Activated CD4-positive, alpha-beta T cell treated with anti-CD3 and anti-CD28 coated beads for 36 hours (primary cell): ENCODE results near the gene KRTAP19-1. TPM values are rescaled to one million over a fixed set of nuclear protein-coding genes. Genes with fewer than 3 reads are reported as not detected.

Source experiments
- total RNA-seq, 2 experiments: library from RNA; stranded (reverse); gene quantifications; one replicate each; pipeline ENCODE4 v1.2.3, GENCODE V29; 2021

KRTAP19-1 gene
- total RNA-seq, 2 experiments from 2014 or later: not detected

Other genes with a start within 250 kb of the KRTAP19-1 start
- not detected for gene KRTAP24-1, start 197.4 kb downstream of the KRTAP19-1 start, total RNA-seq
- not detected for gene KRTAP25-1, start 190.9 kb downstream of the KRTAP19-1 start, total RNA-seq
- not detected for gene KRTAP26-1, start 160.1 kb downstream of the KRTAP19-1 start, total RNA-seq
- gene KRTAP27-1, start 142.7 kb downstream of the KRTAP19-1 start, total RNA-seq: not detected
- not detected for gene KRTAP23-1, start 131.8 kb downstream of the KRTAP19-1 start, total RNA-seq
- not detected for gene KRTAP13-2, start 108.1 kb downstream of the KRTAP19-1 start, total RNA-seq
- gene KRTAP13-1, start 84.3 kb downstream of the KRTAP19-1 start, total RNA-seq: not detected
- gene KRTAP13-3, start 54.4 kb downstream of the KRTAP19-1 start, total RNA-seq: not detected
- gene KRTAP13-4, start 50.1 kb downstream of the KRTAP19-1 start, total RNA-seq: not detected
- not detected for gene KRTAP15-1, start 40.1 kb downstream of the KRTAP19-1 start, total RNA-seq
- gene KRTAP19-2, start 7.1 kb upstream of the KRTAP19-1 start, total RNA-seq: not detected
- gene KRTAP19-3, start 11.6 kb upstream of the KRTAP19-1 start, total RNA-seq: not detected
- not detected for gene KRTAP19-4, start 16.8 kb upstream of the KRTAP19-1 start, total RNA-seq
- gene KRTAP19-5, start 21.8 kb upstream of the KRTAP19-1 start, total RNA-seq: not detected
- gene KRTAP19-6, start 61.5 kb upstream of the KRTAP19-1 start, total RNA-seq: not detected
- not detected for gene KRTAP19-7, start 80.9 kb upstream of the KRTAP19-1 start, total RNA-seq
- gene KRTAP22-2, start 110.0 kb upstream of the KRTAP19-1 start, total RNA-seq: not detected
- gene KRTAP6-3, start 112.1 kb upstream of the KRTAP19-1 start, total RNA-seq: not detected
- gene KRTAP6-2, start 118.5 kb upstream of the KRTAP19-1 start, total RNA-seq: not detected
- gene KRTAP22-1, start 120.7 kb upstream of the KRTAP19-1 start, total RNA-seq: not detected
- gene KRTAP6-1, start 133.6 kb upstream of the KRTAP19-1 start, total RNA-seq: not detected
- gene KRTAP20-1, start 136.1 kb upstream of the KRTAP19-1 start, total RNA-seq: not detected
- gene KRTAP20-4, start 140.3 kb upstream of the KRTAP19-1 start, total RNA-seq: not detected
- not detected for gene KRTAP20-2, start 154.8 kb upstream of the KRTAP19-1 start, total RNA-seq
- not detected for gene KRTAP20-3, start 162.5 kb upstream of the KRTAP19-1 start, total RNA-seq
- gene KRTAP21-3, start 238.4 kb upstream of the KRTAP19-1 start, total RNA-seq: not detected